MCF 10A (cell line): Measurements from ENCODE around the gene IGF1. TPM values are rescaled to one million over a fixed set of nuclear protein-coding genes. Genes with fewer than 3 reads are reported as not detected.

Experiments used
- BruUV-seq: library from RNA; stranded (reverse); fragments of 400-500 nt; replicated peaks from 2 replicates; lab custom pipeline; 2021; lab: Mats Ljungman, UMichigan
- CTCF ChIA-PET: fragments of 300-600 bp; sonication (Branson Sonifier 250); formaldehyde crosslinking; extraction: SDS; loops from one replicate; lab custom pipeline; 2021; ENCODE audit warnings: antibody characterized with exemption, inconsistent platforms; lab: Yijun Ruan, JAX
- POLR2A ChIA-PET: fragments of 300-600, 350-650 bp; sonication (Branson Sonifier 250); formaldehyde crosslinking; extraction: SDS; loops from one replicate; lab custom pipeline; 2020; ENCODE audit warnings: antibody characterized with exemption, inconsistent platforms; lab: Yijun Ruan, JAX
- DNase-seq: peaks from one replicate; pipeline ENCODE4 v3.0.0-alpha.2; 2018; ENCODE audit not compliant: unreplicated experiment
- H3K27ac Mint-ChIP-seq: one replicate; pipeline ENCODE4 v1.8.0; 2022; ENCODE audit warnings: mild to moderate bottlenecking, low read depth, mixed read lengths; ENCODE audit not compliant: unreplicated experiment
- H3K27me3 Mint-ChIP-seq: one replicate; pipeline ENCODE4 v1.8.0; 2022; ENCODE audit warnings: mixed read lengths; ENCODE audit not compliant: insufficient read depth, unreplicated experiment
- H3K36me3 Mint-ChIP-seq: one replicate; pipeline ENCODE4 v1.8.0; 2022; ENCODE audit warnings: mild to moderate bottlenecking, moderate library complexity, mixed read lengths; ENCODE audit not compliant: insufficient read depth, unreplicated experiment
- H3K4me1 Mint-ChIP-seq: one replicate; pipeline ENCODE4 v1.8.0; 2022; ENCODE audit warnings: mixed read lengths; ENCODE audit not compliant: insufficient read depth, unreplicated experiment
- H3K4me3 Mint-ChIP-seq: one replicate; pipeline ENCODE4 v1.8.0; 2022; ENCODE audit warnings: mild to moderate bottlenecking, moderate library complexity, mixed read lengths; ENCODE audit not compliant: unreplicated experiment
- H3K9me3 Mint-ChIP-seq: one replicate; pipeline ENCODE4 v1.8.0; 2022; ENCODE audit warnings: mixed read lengths; ENCODE audit not compliant: unreplicated experiment
- intact Hi-C: fragments of 100-400 bp; cut with micrococcal nuclease; formaldehyde crosslinking; loops from 2 replicates; pipeline ENCODE4 v1.14.1; 2022
- total RNA-seq: library from RNA; stranded (reverse); gene quantifications from 2 replicates; pipeline ENCODE4 v1.2.3, GENCODE V29; 2022
- TF ChIP-seq, protein P1 (sequence below): fragments of 200-600 bp; IDR thresholded peaks from one replicate; pipeline ENCODE4 v1.8.0; 2022; ENCODE audit warnings: antibody characterized with exemption, mild to moderate bottlenecking; ENCODE audit not compliant: unreplicated experiment

IGF1 gene
- total RNA-seq, 1 experiment from 2014 or later = not detected

DNA sequence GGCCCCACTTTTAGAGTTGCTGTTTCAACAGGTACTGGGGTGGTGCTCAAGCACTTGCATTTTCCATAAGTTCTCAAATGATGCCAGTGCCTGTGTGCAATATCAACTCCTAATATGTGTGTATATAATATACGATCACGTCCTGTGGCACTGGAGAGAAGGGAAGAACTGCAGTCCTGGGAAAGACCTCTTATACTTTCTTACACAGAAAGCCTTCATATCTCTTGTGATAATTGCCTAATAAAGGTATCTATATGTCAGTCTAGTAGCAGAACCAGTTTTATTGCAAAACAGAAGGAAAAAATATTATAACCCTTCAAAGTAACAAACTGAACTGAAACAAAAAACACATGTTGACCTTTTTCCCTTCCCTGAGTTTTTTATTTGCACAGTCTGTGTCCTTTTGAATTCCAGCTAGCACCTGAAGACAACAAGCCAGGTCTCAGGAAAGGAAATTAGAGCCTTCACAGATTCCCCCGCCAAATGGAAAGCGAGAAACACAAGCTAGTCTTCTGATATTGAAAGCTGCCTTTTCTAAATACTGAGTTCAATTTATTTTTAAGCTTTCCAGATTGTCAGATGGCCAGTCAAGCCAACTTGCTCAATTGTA lies 44.4 kb downstream of the IGF1 start:
- H3K4me3 Mint-ChIP-seq = no peak overlapping the region
- no peak overlapping the region for H3K27ac Mint-ChIP-seq
- POLR2A ChIA-PET = no interaction called here
- intact Hi-C loops = no loop called here
- H3K27me3 Mint-ChIP-seq = no peaks in the 10 kb centered on the region
- H3K36me3 Mint-ChIP-seq = no peaks in the 10 kb centered on the region
- TF ChIP-seq, protein P1, sequence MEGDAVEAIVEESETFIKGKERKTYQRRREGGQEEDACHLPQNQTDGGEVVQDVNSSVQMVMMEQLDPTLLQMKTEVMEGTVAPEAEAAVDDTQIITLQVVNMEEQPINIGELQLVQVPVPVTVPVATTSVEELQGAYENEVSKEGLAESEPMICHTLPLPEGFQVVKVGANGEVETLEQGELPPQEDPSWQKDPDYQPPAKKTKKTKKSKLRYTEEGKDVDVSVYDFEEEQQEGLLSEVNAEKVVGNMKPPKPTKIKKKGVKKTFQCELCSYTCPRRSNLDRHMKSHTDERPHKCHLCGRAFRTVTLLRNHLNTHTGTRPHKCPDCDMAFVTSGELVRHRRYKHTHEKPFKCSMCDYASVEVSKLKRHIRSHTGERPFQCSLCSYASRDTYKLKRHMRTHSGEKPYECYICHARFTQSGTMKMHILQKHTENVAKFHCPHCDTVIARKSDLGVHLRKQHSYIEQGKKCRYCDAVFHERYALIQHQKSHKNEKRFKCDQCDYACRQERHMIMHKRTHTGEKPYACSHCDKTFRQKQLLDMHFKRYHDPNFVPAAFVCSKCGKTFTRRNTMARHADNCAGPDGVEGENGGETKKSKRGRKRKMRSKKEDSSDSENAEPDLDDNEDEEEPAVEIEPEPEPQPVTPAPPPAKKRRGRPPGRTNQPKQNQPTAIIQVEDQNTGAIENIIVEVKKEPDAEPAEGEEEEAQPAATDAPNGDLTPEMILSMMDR = no peak
- no peaks in the 10 kb centered on the region for H3K4me1 Mint-ChIP-seq
- H3K9me3 Mint-ChIP-seq = no peaks in the 10 kb centered on the region
- CTCF ChIA-PET = interaction anchor here (0.6 to 2.2 kb wide), 2 partner anchors 49 to 186 kb away, joined by 3 to 7 read pairs; no protein-coding TSS in a partner anchor
- DNase-seq = no peak
- no TSS peak for BruUV-seq

GRCh38 chr12:102433304-102433703 lies 47.1 kb downstream of the IGF1 start:
- H3K9me3 Mint-ChIP-seq = no peaks in the 10 kb centered on the region
- ChIA-PET CTCF (no interaction called here), POLR2A (no interaction called here)
- TF ChIP-seq, protein P1 = no peak
- intact Hi-C loops = no loop called here
- BruUV-seq = no TSS peak
- H3K4me1 Mint-ChIP-seq = no peaks in the 10 kb centered on the region
- no peak overlapping the region for H3K27ac Mint-ChIP-seq
- no peaks in the 10 kb centered on the region for H3K36me3 Mint-ChIP-seq
- no peak overlapping the region for H3K4me3 Mint-ChIP-seq
- DNase-seq = no peak
- H3K27me3 Mint-ChIP-seq = no peaks in the 10 kb centered on the region

DNA sequence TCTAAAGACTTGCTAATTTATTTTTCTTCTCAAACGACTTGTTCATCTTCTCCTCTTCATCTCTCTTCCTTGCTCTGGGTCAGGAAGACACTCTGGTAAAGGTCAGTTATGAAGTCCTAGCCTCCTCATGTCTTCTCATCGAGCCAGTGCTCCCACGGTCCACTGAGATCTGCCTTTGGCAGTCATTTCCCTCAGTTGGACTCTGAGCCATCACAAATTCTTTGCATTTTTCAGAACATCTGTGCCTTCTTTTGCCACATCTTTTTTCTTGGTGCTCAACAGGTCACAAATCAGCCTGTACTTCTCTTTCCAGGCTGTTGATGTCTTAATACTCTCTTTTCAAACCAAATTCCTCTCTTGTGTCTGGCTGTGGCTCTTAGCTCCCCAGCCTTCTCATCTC lies 49.7 kb downstream of the IGF1 start:
- no peaks in the 10 kb centered on the region for H3K9me3 Mint-ChIP-seq
- intact Hi-C loops = no loop called here
- H3K27ac Mint-ChIP-seq = no peak overlapping the region
- no peak overlapping the region for H3K4me3 Mint-ChIP-seq
- ChIA-PET CTCF (no interaction called here), POLR2A (interaction anchor here (0.7 kb wide), 1 partner anchor 24 kb away, joined by 3 read pairs; no protein-coding TSS in a partner anchor)
- no TSS peak for BruUV-seq
- no peak for DNase-seq
- H3K36me3 Mint-ChIP-seq = no peaks in the 10 kb centered on the region
- TF ChIP-seq, protein P1 = no peak
- no peaks in the 10 kb centered on the region for H3K27me3 Mint-ChIP-seq
- H3K4me1 Mint-ChIP-seq = no peaks in the 10 kb centered on the region

GRCh38 chr12:102429211-102430154 lies 50.9 kb downstream of the IGF1 start:
- no peak overlapping the region for H3K4me3 Mint-ChIP-seq
- TF ChIP-seq, protein P1 = no peak
- H3K36me3 Mint-ChIP-seq = no peaks in the 10 kb centered on the region
- CTCF ChIA-PET = interaction anchor here (1.2 kb wide), 1 partner anchor 24 kb away, joined by 3 read pairs; no protein-coding TSS in a partner anchor
- no peak overlapping the region for H3K27ac Mint-ChIP-seq
- no peaks in the 10 kb centered on the region for H3K9me3 Mint-ChIP-seq
- intact Hi-C loops = no loop called here
- DNase-seq = no peak
- H3K4me1 Mint-ChIP-seq = no peaks in the 10 kb centered on the region
- BruUV-seq = no TSS peak
- no peaks in the 10 kb centered on the region for H3K27me3 Mint-ChIP-seq
- POLR2A ChIA-PET = no interaction called here
